Activated CD4-positive, CD25-positive, alpha-beta regulatory T cell (primary cell): ENCODE measurements around the gene RBMS3.
"Not testable (repeated sequence)": the region's sequence is repeated elsewhere in the genome, so short reads cannot be mapped to it uniquely, and the experiment has no call there.

Source experiments
- DNase-seq, 4 experiments: peaks; one replicate each; lab custom pipeline; 2025; lab: John Stamatoyannopoulos, UW

RBMS3 gene

DNA sequence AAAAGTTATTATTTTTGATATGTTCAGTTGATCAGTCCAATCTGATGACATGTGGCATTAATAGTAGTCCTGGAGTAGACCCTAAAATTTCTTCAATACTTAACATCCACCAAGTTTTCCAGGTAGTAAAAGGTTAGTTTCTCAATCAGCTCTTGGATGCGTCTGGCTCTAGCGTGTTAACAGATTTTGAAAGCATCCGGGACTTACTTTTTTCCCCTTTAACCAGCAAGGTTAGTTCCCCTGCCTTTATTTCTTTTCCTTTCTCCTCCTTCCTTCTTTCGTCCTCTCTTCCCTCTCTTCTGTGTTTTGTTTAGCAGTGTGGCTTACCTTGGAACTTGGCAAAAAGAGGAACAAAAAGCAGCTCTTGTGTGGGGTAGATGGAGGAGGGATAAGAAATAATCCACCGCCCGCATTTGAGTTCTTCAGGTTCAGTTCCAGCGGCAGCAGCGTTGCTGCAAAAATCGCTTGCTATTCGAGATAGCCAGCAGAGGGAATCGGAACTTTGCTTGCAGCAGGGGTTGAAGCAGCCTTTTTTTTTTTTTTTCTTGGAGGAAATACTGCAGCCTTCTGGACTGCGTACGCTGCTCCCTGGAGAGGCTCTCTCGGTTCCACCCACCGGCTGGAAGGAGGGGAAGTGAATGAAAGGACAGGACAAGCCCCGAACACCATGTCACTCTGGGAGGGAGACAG lies at the start of gene RBMS3:
Gene RBMS3 (plus strand): TSS at position 668 of the 690 bp plus-strand sequence.
- DNase-seq: no peak

DNA sequence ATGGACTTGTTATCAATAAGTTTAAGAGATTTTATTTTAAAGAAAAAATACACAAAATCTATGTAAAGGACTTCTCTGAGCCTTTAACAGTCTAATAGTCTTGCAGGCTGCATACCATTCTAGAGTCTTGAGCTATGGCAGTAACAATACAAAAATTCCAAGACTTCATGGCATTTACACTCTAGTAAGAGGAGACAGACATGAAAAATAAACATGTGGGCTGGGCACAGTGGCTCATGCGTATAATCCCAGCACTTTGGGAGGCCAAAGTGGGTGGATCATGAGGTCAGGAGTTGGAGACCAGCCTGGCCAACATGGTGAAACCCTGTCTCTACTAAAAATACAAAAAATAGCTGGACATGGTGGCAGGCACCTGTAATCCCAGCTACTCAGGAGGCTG lies 47.7 kb upstream of the RBMS3 start:
- not testable (repeated sequence) for DNase-seq

DNA sequence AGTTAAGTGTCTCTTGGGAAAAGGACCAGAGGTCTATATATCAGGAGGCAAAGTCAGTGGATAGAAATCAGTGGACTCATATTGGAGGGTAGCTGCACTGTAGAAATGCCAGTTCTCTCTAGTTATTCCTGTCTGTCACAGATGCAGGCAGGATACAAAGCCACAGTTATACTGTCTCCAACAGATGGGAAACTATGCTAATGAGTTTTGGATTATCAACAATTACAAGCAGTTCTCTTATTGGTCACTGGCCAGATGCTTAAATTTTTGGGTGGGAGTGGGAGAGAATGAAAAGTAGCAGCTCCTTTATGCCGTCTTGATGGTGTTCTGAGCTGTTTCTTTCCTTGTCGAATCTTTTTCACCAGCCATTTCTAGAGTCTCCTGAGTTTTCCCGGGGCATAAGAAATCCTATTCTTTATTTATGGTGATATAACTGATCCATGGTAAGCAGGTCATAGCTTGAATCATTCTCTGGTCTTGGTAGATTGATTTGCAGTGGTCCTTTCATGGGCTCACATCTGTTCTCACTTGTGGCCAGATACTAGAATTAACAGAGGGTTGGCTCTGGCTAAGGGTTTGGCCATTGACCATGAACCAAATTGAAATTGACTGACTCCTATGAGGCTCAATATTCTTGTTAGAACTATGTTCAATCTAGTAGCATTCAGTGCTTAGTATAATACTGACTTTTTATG lies 44.6 kb upstream of the RBMS3 start:
- no peak for DNase-seq

- DNase-seq: no peak
These were observed 41.5 kb upstream of the RBMS3 start for GRCh38 chr3:29239376-29239775.

GRCh38 chr3:29240248-29240647 lies 40.6 kb upstream of the RBMS3 start:
- DNase-seq: no peak

GRCh38 chr3:29240887-29241286 lies 40.0 kb upstream of the RBMS3 start:
- no peak for DNase-seq

- DNase-seq: no peak
These were observed 39.0 kb upstream of the RBMS3 start for GRCh38 chr3:29241855-29242254.

DNA sequence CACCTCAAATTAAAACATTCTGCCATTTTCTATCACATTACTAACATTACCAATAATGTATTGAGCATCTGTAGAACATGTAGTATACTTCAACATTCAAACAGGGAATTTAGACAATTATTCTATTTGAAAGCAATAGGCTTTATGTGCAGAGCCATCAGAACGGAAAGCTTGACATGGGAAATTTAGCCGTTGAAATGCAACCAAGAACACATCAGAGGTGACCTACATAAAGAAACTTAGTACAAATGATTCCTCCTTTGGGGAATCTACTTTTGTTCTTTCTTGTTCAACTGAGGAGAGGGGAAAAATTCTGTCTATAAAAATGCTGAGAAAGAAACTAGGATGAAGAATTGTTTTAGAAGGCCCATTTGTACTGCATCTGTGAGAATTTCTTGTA lies 38.6 kb upstream of the RBMS3 start:
- DNase-seq: no peak

- DNase-seq: no peak
These were observed 35.4 kb upstream of the RBMS3 start for GRCh38 chr3:29245441-29245840.

- no peak for DNase-seq
These were observed 33.7 kb upstream of the RBMS3 start for GRCh38 chr3:29247088-29247745.

DNA sequence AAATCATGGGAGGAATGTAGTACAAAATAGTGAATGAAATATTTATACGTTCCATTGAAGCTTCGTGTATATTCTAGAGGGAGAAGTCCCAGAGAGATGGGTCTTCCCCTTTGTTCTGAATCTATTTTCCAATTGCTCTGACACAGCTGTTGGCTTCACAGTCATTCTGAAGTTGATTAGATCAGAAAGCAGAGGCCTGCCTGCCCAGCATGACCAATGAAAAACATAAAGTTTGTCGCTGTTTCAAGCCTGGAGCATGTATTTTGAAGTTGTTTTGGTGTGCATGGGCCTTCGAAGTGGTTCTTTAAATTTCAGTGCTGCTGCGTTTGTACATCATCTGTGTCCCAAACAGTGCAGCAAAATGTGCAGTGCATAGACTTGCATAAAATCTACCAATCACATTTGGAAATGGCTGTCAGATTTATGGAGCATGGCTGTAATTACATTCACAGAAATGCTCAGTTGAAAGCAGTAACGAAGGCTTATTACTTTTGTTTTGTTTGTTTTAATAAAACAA lies 31.0 kb upstream of the RBMS3 start:
- no peak for DNase-seq

GRCh38 chr3:29255854-29256696 lies 24.8 kb upstream of the RBMS3 start:
- DNase-seq: no peak

GRCh38 chr3:29258161-29258560 lies 22.7 kb upstream of the RBMS3 start:
- DNase-seq: no peak

GRCh38 chr3:29261119-29261518 lies 19.8 kb upstream of the RBMS3 start:
- DNase-seq: no peak

DNA sequence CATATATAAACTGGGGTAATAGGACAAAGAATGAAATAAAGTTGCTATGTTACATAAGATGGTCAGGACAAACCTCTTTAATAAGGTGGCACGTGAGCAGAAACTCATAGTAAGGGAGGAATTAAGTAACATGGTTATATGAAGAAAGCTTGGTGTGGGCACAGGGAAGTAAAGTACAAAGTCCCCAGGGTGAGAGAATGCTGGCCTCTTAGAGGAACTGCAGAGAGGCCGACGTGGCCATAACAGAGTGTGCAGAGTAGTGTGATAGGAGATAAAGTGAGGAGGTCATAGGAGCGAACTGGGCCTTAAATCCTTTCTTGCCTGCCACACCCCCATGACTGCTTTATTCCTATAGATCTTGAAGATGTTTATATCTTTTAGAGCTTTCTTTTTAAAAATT lies 17.4 kb upstream of the RBMS3 start:
- DNase-seq: no peak

DNA sequence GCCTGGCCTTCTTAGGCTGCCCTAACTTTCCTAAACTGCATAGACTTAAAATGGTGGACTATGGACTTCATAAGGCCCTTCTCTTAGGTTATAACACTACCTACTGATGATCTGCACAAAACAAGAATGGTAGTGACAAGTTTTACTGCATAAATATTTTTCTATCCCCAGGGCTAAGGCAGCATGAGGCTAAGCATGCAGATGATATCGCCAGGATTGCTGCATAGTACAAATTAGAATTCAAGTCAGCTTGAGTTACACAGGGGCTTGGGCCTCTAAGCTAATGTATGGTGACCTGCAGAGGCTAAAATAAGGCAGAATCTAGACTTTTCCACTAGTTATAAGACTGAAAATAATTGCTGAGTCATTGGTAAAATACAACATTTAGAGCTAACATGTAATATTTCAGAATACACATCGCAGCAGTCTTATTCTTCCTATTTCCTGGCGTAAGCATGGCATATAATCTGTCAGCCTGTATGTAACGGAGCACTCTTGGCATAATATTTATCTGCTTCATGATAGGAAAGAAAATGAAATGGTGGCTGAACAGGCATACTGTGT lies 15.3 kb upstream of the RBMS3 start:
- DNase-seq: no peak

- DNase-seq: no peak
These were observed 13.6 kb upstream of the RBMS3 start for GRCh38 chr3:29267226-29267625.

DNA sequence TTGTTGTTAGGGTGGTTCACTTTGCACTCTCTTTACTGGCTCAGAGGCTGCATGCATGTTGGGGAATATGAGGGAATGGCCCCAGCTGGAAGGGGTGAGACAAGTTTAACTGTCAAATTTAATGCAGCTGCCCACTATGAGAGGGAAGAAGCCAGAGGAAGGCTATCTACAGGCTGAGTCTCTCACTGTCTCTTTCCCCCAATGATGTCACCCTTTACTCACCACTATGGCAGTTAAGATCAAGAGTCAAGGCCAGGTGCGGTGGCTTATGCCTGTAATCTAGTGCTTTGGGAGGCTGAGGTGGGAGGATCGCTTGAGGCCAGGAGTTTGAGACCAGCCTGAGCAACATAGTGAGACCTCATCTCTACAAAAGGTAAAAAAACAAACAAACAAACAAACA lies 12.2 kb upstream of the RBMS3 start:
- no peak for DNase-seq

GRCh38 chr3:29270752-29271151 lies 10.1 kb upstream of the RBMS3 start:
- DNase-seq: no peak

- DNase-seq: no peak
These were observed 9.4 kb upstream of the RBMS3 start for GRCh38 chr3:29271475-29271874.

DNA sequence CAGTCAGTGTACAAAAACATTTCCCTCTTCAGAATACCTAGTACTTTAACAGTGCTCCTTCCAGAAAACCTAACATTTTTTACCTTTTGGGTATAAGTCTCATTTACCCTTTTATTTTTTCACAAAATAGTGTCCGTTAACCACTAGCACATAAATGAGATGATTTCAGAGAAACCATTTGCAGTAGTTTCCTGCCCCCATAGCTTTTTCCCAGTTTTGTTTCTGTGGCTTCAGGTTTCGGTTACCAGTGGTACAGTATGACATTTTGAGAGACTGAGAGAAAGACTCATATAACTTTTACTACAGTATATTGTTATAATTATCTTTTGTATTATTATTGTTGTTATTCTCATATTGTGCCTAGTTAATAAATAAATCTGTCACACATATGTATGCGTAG lies 6.2 kb upstream of the RBMS3 start:
- DNase-seq: no peak

DNA sequence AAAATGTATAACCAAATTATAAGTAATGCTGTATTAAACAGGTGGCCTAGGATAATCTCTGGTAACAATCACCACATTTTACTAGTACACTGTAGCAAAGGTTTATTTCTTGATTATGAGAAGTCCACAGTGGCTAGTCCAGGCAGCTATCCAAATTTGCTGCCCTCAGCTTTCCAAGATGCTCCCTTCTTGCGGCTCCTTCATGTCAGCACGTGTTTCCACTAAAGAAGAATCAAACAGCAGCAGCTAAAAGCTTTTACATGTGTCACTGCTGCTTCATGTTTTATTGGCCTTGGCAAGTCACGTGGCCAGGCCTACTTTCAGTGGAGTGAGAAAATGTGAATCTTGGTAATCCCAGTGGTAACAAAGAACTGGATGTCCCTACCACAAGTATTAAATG lies 5.6 kb upstream of the RBMS3 start:
- DNase-seq: no peak
